ENCODE data around the gene PAQR5. TPM values are rescaled to one million over a fixed set of nuclear protein-coding genes. Genes with fewer than 3 reads are reported as not detected.

The PAQR5 gene, protein sequence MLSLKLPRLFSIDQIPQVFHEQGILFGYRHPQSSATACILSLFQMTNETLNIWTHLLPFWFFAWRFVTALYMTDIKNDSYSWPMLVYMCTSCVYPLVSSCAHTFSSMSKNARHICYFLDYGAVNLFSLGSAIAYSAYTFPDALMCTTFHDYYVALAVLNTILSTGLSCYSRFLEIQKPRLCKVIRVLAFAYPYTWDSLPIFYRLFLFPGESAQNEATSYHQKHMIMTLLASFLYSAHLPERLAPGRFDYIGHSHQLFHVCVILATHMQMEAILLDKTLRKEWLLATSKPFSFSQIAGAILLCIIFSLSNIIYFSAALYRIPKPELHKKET
- total RNA-seq: 1.1 and 1.5 TPM in 2 replicates

DNA sequence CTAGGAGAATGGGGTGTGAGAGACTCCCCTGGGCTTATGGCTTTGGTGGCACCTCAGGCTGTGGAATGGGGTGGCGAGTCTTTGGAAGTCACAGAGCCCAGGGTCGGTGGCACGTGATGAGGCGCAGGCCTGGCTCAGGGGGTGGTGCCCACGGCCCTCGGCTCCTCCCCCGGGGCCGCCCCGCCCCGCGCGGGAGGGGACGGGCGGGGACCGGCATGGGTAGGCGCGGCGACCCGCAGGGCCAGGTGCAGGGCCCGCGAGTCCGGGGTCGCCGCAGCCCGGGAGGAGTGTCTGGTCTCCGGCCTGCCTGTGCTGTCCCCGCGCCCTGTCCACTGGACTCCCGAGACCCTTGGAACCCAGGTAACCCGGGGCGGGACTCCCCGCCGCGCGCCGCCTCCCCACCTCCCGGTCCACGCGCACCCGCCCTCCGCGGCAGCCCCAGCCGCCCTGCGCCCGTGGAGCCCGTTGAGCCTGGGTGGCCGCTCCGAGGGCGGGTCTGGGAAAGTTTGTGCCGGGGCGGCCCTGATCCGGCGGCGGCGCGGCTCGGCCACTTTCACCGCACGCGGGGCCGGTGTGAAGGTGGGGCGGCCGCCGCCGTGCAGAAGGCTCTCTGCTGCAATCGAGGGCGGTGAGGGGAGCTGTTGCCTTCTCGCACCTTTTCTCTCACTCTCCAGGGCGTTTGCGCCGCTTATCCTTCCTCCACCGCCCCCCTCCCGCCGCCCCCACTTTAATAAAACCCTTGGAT is at the start of gene PAQR5:
PAQR5 (plus strand) TSS at position 216 of the 745 bp plus-strand sequence. CDS start 61,169 bp downstream, outside the sequence.
- Histone ChIP-seq H3K27me3 (ENCODE audit: insufficient read depth, low read length) (peaks cover 15% of the 10 kb centered on the region), H2AFZ (ENCODE audit: low read length) (peak within 1 kb of the TSS; percentile 59), H4K20me1 (ENCODE audit: insufficient read depth, low read length) (no peaks in the 10 kb centered on the region), H3K36me3 (ENCODE audit: insufficient read depth, low read length) (no peaks in the 10 kb centered on the region), H3K4me1 (ENCODE audit: insufficient read depth, low read length) (peaks cover 9% of the 10 kb centered on the region), H3K79me2 (ENCODE audit: insufficient read depth, low read length) (no peaks in the 10 kb centered on the region), H3K9me3 (ENCODE audit: low read depth, low read length) (peaks cover 3% of the 10 kb centered on the region), H3K4me3 (ENCODE audit: insufficient read depth, low read length) (peak within 1 kb of the TSS; percentile 71), H3K4me2 (ENCODE audit: insufficient read depth, low read length) (peak within 1 kb of the TSS; percentile 78), H3K27ac (ENCODE audit: low read depth, low read length) (no peak within 1 kb of the TSS)
- TF ChIP-seq CTCF (IDR thresholded peaks at IDR 0.05; ENCODE audit: extremely low read depth, low read depth, low read length): no peak
- peak; percentile 92 for DNase-seq (ENCODE audit: insufficient read length, low spot score, missing footprints)

DNA sequence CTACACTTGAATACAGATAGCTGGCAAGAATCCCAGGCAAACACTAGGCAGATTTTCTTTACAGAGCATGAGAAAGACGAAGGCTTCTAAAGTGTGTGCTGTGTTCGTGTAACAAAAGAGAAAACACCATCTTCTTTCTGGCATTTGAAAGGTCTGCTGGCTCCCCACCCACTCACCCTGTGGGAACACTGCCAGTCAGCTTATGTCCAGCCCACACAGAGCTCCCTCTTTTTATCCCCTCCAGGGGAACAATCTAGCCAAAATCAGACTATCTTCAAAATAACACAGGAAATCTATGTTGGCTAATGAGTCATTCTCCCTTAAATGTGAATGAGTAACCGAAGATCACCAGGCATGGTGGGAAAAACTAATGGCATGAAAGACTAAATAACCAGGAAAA is 45.6 kb upstream of the PAQR5 start:
- Histone ChIP-seq H3K9me3 (ENCODE audit: low read depth, low read length) (no peaks in the 10 kb centered on the region), H3K4me1 (ENCODE audit: insufficient read depth, low read length) (peaks cover 14% of the 10 kb centered on the region), H2AFZ (ENCODE audit: low read length) (peak overlapping the region; percentile 53), H3K27ac (ENCODE audit: low read depth, low read length) (peak overlapping the region; percentile 79), H3K27me3 (ENCODE audit: insufficient read depth, low read length) (no peaks in the 10 kb centered on the region), H3K79me2 (ENCODE audit: insufficient read depth, low read length) (no peaks in the 10 kb centered on the region), H3K36me3 (ENCODE audit: insufficient read depth, low read length) (no peaks in the 10 kb centered on the region), H3K4me3 (ENCODE audit: insufficient read depth, low read length) (peak overlapping the region; percentile 29), H3K4me2 (ENCODE audit: insufficient read depth, low read length) (peak overlapping the region; percentile 70), H4K20me1 (ENCODE audit: insufficient read depth, low read length) (no peaks in the 10 kb centered on the region)
- no peak for TF ChIP-seq CTCF (IDR thresholded peaks at IDR 0.05; ENCODE audit: extremely low read depth, low read depth, low read length)
- peak; percentile 87 for DNase-seq (ENCODE audit: insufficient read length, low spot score, missing footprints)

GRCh38 chr15:69265347-69265955 is 33.3 kb upstream of the PAQR5 start:
- H3K4me2 ChIP-seq (ENCODE audit: insufficient read depth, low read length): no peak overlapping the region
- H2AFZ ChIP-seq (ENCODE audit: low read length): no peak overlapping the region
- no peaks in the 10 kb centered on the region for H3K27me3 ChIP-seq (ENCODE audit: insufficient read depth, low read length)
- peak; percentile 51 for TF ChIP-seq CTCF (IDR thresholded peaks at IDR 0.05; ENCODE audit: extremely low read depth, low read depth, low read length)
- no peak for DNase-seq (ENCODE audit: insufficient read length, low spot score, missing footprints)
- no peak overlapping the region for H3K27ac ChIP-seq (ENCODE audit: low read depth, low read length)
- no peak overlapping the region for H3K4me3 ChIP-seq (ENCODE audit: insufficient read depth, low read length)
- no peaks in the 10 kb centered on the region for H3K4me1 ChIP-seq (ENCODE audit: insufficient read depth, low read length)
- H3K79me2 ChIP-seq (ENCODE audit: insufficient read depth, low read length): no peaks in the 10 kb centered on the region
- no peaks in the 10 kb centered on the region for H3K36me3 ChIP-seq (ENCODE audit: insufficient read depth, low read length)
- H3K9me3 ChIP-seq (ENCODE audit: low read depth, low read length): no peaks in the 10 kb centered on the region
- H4K20me1 ChIP-seq (ENCODE audit: insufficient read depth, low read length): no peaks in the 10 kb centered on the region

- Histone ChIP-seq H3K4me1 (ENCODE audit: insufficient read depth, low read length) (no peaks in the 10 kb centered on the region), H2AFZ (ENCODE audit: low read length) (no peak overlapping the region), H3K9me3 (ENCODE audit: low read depth, low read length) (no peaks in the 10 kb centered on the region), H3K36me3 (ENCODE audit: insufficient read depth, low read length) (no peaks in the 10 kb centered on the region), H3K4me2 (ENCODE audit: insufficient read depth, low read length) (no peak overlapping the region), H4K20me1 (ENCODE audit: insufficient read depth, low read length) (no peaks in the 10 kb centered on the region), H3K4me3 (ENCODE audit: insufficient read depth, low read length) (no peak overlapping the region), H3K79me2 (ENCODE audit: insufficient read depth, low read length) (no peaks in the 10 kb centered on the region), H3K27ac (ENCODE audit: low read depth, low read length) (no peak overlapping the region), H3K27me3 (ENCODE audit: insufficient read depth, low read length) (peaks cover 4% of the 10 kb centered on the region)
- no peak for TF ChIP-seq CTCF (IDR thresholded peaks at IDR 0.05; ENCODE audit: extremely low read depth, low read depth, low read length)
- no peak for DNase-seq (ENCODE audit: insufficient read length, low spot score, missing footprints)
Measured at GRCh38 chr15:69271217-69271616, 27.5 kb upstream of the PAQR5 start.
